Putamen (tissue), 1 donor: Measurements from ENCODE around the gene PRDM1.

Experiments used
- DNase-seq: peaks from one replicate; pipeline ENCODE4 v3.0.0-alpha.2; 2016; ENCODE audit warnings: low spot score

PRDM1 gene

DNA sequence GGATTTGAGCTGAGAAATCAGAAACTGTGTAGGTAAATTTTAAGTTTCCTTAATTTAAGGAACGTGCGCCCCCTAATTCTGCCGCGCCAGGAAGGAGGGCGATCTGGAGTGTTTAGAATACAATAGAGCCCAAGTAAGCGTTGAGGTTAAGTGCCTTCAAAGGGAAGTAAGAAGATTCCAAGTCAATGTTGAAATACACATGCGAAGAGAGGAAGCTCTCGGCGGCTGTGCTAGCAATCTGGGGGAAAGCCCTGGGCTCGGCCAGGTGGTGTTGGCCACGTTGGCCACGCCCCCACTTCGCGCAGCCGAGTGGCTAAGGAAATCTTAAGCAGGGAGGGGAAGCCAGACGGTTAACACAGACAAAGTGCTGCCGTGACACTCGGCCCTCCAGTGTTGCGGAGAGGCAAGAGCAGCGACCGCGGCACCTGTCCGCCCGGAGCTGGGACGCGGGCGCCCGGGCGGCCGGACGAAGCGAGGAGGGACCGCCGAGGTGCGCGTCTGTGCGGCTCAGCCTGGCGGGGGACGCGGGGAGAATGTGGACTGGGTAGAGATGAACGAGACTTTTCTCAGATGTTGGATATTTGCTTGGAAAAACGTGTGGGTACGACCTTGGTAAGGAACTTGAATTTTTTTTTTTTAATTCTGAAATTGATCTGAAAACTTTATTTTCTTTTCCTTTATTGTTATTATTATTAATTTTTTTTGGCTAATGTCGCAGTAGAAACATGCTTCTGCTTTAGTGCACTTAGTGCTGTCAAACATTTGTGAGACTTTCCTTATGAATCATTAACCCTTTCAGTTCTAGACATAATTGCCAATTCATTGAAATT lies at the start of gene PRDM1:
PRDM1 (plus strand) TSS at position 353 of the 830 bp plus-strand sequence; CDS start at position 571, 218 bp downstream.
- DNase-seq: peak; percentile 30

- no peak for DNase-seq
Observed at GRCh38 chr6:106037060-106037459, 49.1 kb upstream of the PRDM1 start.

- no peak for DNase-seq
Observed at GRCh38 chr6:106039897-106040592, 46.1 kb upstream of the PRDM1 start.

- no peak for DNase-seq
Observed at GRCh38 chr6:106044151-106044550, 42.0 kb upstream of the PRDM1 start.

- DNase-seq: no peak
Observed at GRCh38 chr6:106045077-106045476, 41.1 kb upstream of the PRDM1 start.

- no peak for DNase-seq
Observed at GRCh38 chr6:106046116-106046853, 39.9 kb upstream of the PRDM1 start.

- DNase-seq: no peak
Observed at GRCh38 chr6:106046854-106047200, 39.3 kb upstream of the PRDM1 start.

DNA sequence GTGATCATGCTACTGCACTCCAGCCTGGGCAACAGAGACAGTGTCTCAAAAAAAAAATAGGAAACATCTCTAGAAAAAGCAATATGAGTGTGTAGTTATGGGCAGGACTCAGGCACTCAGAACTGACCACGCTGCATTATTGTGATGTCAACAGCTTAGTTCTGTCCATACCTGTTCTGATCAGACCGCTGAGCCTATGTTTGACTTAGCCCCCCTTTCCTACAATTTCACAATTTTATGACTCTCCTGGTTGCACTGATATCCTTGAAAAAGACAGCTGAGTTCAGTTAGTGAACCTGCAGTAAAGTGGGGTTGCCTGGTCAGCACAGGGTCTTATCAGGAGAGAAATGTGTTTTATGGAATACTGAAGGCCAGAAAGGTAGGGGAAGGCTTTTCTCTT lies 37.8 kb upstream of the PRDM1 start:
- no peak for DNase-seq

DNA sequence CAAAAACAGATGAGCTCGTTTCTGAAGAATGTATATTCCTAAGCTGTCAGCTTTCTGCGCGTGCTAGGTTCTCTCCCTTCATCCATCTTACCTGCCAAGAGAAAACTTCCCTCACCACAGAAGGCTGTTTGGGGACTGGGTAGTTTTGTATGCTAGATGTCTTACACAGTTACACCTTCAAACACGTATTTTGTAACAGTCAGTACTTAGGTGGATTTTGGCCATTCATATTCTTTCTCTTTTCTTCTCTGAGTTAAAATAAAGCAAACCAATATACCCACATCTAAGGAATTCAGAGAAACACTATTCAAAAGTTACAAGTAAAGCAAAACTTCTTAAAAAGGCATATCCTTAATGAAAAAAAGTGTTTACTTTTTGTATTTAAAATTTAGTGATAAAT lies 35.6 kb upstream of the PRDM1 start:
- DNase-seq: no peak

- DNase-seq: no peak
Observed at GRCh38 chr6:106051226-106051625, 34.9 kb upstream of the PRDM1 start.

DNA sequence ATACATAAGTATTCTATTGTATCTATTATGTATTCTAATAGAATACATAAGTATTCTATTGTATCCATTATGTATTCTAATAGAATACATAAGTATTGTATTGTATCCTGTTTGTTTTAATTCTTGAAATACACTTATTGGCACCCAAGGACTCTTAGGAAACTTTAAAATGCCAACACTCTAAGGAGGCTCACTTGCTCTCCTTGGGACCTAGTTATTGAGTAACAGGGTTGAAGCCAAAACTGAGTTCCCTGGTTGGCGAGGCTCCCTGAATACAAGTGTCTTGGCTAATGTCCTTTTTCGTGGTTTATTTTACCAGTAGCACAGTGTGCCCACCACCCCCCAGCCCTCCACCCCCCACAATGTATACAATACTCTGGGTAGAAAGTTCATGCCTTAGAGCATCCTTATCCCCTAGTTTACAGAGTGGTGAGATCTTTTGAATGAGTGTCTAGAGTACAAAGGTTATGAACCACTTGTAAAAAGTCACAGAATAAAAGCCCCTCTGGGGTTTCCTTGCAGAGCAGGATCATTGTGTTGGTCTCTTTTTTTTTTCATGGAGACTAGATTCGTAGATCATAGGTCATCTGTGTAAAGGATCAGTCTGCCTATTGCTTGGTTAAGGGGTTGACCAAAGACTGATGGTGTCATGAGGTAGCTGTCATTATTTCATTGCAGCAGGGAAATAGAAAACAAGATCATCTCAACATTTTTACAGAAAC lies 32.5 kb upstream of the PRDM1 start:
- no peak for DNase-seq

DNA sequence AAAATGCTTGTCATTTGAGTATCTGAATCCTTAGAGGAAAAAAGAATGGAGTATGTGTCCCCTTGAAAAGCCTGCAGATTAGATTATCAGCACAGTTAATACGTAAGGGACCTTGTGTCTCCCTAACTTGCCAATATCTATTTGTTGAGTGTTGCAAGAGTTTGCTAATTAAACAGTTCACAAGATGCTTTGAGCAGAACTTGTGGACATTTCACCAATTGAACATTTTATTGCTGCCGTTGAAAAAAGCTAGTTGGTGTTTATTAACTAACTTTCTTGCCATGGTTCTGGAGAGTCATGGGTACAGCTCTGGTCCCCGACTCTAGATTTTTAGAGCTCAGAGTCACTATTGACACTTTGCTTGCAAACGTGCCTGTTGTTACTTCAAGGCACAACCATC lies 30.6 kb upstream of the PRDM1 start:
- no peak for DNase-seq

GRCh38 chr6:106056060-106056745 lies 29.9 kb upstream of the PRDM1 start:
- DNase-seq: no peak

DNA sequence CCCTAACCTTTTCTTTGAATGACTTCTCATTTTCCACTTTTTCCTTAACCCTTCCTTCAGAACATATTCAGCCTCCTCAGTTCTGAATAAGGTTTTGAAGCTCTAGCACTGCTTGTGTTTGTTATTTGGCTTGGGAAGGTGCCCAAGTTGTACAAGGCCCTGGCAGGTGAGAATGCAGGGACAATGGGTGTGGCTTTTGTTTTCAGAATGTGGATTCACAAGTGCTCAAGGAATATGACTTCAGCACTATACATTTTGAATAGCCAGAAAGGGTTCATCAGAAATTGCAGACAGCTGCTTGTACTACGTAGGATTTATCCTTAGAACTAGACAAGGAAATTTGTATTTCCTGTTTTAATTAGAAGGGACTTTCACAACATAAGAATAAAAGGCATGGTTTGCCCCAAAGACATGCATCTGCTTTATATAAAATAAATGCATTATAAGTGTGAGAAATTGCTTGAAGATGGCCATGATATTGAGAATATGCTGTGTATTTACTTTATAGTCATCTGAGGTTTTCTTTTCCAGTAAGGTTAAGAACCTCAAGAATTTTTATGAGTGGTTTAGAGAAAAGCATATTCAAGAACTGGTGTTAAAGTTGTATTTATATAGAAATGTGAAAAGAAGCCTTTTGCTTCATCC lies 29.3 kb upstream of the PRDM1 start:
- no peak for DNase-seq

GRCh38 chr6:106059331-106059730 lies 26.8 kb upstream of the PRDM1 start:
- no peak for DNase-seq

- DNase-seq: no peak
Observed at GRCh38 chr6:106060167-106060566, 26.0 kb upstream of the PRDM1 start.

- no peak for DNase-seq
Observed at GRCh38 chr6:106063448-106063850, 22.7 kb upstream of the PRDM1 start.

GRCh38 chr6:106064142-106064541 lies 22.0 kb upstream of the PRDM1 start:
- DNase-seq: no peak

DNA sequence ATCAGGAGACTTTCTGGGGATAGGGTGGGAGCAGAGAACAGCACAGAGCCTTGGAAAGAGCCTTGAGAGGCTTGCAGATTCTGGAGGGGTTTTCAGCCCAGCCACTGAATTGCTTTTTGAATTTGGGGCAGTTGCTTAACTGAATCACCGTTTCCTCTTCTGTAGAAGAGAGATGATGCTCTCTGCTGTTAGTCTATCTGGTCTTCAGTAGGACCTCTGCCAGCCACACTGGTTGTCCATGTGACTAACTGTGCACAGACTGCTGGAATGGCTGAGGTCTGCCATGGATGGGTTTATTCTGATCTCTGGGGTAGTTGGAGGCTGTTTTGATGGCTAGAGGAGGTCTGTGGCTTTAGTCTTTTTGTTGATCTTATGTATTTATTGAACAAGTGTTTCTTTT lies 21.4 kb upstream of the PRDM1 start:
- no peak for DNase-seq

DNA sequence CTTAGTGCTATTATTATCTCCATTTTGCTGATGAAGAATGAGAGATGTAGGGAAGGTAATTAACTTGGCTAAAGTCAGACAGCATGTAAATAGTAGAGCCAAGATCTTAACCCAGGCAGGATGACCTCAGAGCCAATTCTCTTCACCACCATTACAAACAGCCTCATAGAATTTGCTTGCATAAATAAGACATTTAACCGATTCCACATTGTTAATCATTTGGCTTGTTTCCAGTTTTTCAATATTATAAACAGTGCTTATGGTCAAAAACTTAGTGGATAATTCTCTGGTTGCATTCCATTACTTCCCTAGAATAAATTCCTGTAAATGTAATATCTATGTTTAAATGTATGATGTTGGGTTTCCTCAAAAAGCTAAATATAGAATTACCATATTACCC lies 19.1 kb upstream of the PRDM1 start:
- no peak for DNase-seq

DNA sequence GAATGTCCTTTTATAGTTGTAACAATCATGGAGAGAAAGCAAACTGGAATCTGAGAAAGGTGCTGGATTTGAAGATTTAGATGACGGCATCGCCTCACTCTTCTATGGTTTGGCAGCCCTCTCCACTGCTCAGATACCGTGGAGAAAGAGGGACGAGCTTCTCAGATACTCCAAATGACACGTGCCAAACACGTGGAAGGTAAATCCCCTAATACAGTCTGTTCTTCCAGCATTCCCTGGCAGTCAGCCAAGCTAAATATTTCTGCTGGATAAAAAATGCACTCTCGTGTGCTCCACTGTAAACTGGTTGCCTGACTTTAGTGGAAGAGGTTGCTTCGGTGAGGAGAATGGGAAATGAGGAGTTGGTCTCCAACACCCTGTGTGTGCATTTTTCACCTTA lies 16.7 kb upstream of the PRDM1 start:
- DNase-seq: no peak
